ENCODE results near the gene ARSG. TPM values are rescaled to one million over a fixed set of nuclear protein-coding genes. Genes with fewer than 3 reads are reported as not detected.
A peak's percentile ranks its signal among the peaks of the same experiment; 100 is the strongest.
"Not testable (repeated sequence)": the region's sequence is repeated elsewhere in the genome, so short reads cannot be mapped to it uniquely, and the experiment has no call there.

Gene ARSG
- total RNA-seq, 1 experiment from 2014 or later = 63.2 TPM

GRCh38 chr17:68413597-68414560, 122.6 kb downstream of the ARSG start:
- not testable (repeated sequence) for H2AFZ ChIP-seq (ENCODE audit: low read length); H3K27ac ChIP-seq (ENCODE audit: low read length); H3K9me3 ChIP-seq (ENCODE audit: low read length); H3K9me2 ChIP-seq (replicated peaks; ENCODE audit: insufficient read depth, low read length); H3K79me2 ChIP-seq (ENCODE audit: low read length); H4K20me1 ChIP-seq (ENCODE audit: insufficient read depth, low read depth, low read length); H3K9ac ChIP-seq (ENCODE audit: low read length); H3K4me1 ChIP-seq (ENCODE audit: low read length); H3K36me3 ChIP-seq (ENCODE audit: insufficient read depth, low read length); H3K27me3 ChIP-seq (ENCODE audit: low read length)
- peak overlapping the region; percentile 40; the same call in 1 of the 2 replicates for H3K4me3 ChIP-seq (ENCODE audit: low read length)
- peak overlapping the region; percentile 53 for H3K4me2 ChIP-seq (ENCODE audit: low read depth, low read length, poor library complexity, severe bottlenecking)
- DNase-seq = peak; percentile 76

DNA sequence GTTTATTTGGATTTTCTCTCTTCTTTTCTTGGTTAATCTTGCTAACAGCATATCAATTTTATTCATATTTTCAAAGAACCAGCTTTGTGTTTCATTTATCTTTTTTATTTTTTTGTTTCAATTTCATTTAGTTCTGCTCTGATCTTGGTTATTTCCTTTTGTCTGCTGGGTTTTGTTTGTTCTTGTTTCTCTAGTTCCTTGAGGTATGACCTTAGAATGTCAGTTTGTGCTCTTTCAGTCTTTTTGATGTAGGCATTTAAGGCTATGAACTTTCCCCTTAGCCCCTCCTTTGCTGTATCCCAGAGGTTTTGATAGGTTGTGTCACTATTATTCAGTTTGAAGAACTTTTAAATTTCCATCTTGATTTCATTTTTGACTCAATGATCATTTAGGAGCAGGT, 123.6 kb downstream of the ARSG start:
- H4K20me1 ChIP-seq (ENCODE audit: insufficient read depth, low read depth, low read length); H3K9ac ChIP-seq (ENCODE audit: low read length); H3K27ac ChIP-seq (ENCODE audit: low read length); H3K9me3 ChIP-seq (ENCODE audit: low read length); H3K79me2 ChIP-seq (ENCODE audit: low read length); DNase-seq; H3K4me3 ChIP-seq (ENCODE audit: low read length); H3K9me2 ChIP-seq (replicated peaks; ENCODE audit: insufficient read depth, low read length); H2AFZ ChIP-seq (ENCODE audit: low read length); H3K4me1 ChIP-seq (ENCODE audit: low read length); H3K36me3 ChIP-seq (ENCODE audit: insufficient read depth, low read length); H3K4me2 ChIP-seq (ENCODE audit: low read depth, low read length, poor library complexity, severe bottlenecking); H3K27me3 ChIP-seq (ENCODE audit: low read length): not testable (repeated sequence)

GRCh38 chr17:68417317-68417716, 126.0 kb downstream of the ARSG start:
- Histone ChIP-seq H3K9me3 (ENCODE audit: low read length) (no peaks in the 10 kb centered on the region), H4K20me1 (ENCODE audit: insufficient read depth, low read depth, low read length) (no peaks in the 10 kb centered on the region), H3K9ac (ENCODE audit: low read length) (no peak overlapping the region), H2AFZ (ENCODE audit: low read length) (no peak overlapping the region), H3K27ac (ENCODE audit: low read length) (no peak overlapping the region), H3K79me2 (ENCODE audit: low read length) (no peaks in the 10 kb centered on the region), H3K4me2 (ENCODE audit: low read depth, low read length, poor library complexity, severe bottlenecking) (no peak overlapping the region), H3K9me2 (replicated peaks; ENCODE audit: insufficient read depth, low read length) (no peaks in the 10 kb centered on the region), H3K4me1 (ENCODE audit: low read length) (peaks cover 5% of the 10 kb centered on the region), H3K27me3 (ENCODE audit: low read length) (no peaks in the 10 kb centered on the region), H3K4me3 (ENCODE audit: low read length) (no peak overlapping the region), H3K36me3 (ENCODE audit: insufficient read depth, low read length) (0 out of 2 replicates have a peak, but pooled peaks cover 3% of the 10 kb centered on the region)
- no peak for DNase-seq

GRCh38 chr17:68418876-68419275, 127.6 kb downstream of the ARSG start:
- no peak overlapping the region for H2AFZ ChIP-seq (ENCODE audit: low read length)
- H3K4me2 ChIP-seq (ENCODE audit: low read depth, low read length, poor library complexity, severe bottlenecking) = no peak overlapping the region
- H3K27me3 ChIP-seq (ENCODE audit: low read length) = no peaks in the 10 kb centered on the region
- no peak overlapping the region for H3K4me3 ChIP-seq (ENCODE audit: low read length)
- H3K9ac ChIP-seq (ENCODE audit: low read length) = no peak overlapping the region
- H4K20me1 ChIP-seq (ENCODE audit: insufficient read depth, low read depth, low read length) = no peaks in the 10 kb centered on the region
- no peak for DNase-seq
- H3K79me2 ChIP-seq (ENCODE audit: low read length) = no peaks in the 10 kb centered on the region
- no peak overlapping the region for H3K27ac ChIP-seq (ENCODE audit: low read length)
- no peaks in the 10 kb centered on the region for H3K9me3 ChIP-seq (ENCODE audit: low read length)
- H3K4me1 ChIP-seq (ENCODE audit: low read length) = peaks cover 5% of the 10 kb centered on the region
- 0 out of 2 replicates have a peak, but pooled peaks cover 3% of the 10 kb centered on the region for H3K36me3 ChIP-seq (ENCODE audit: insufficient read depth, low read length)
- H3K9me2 ChIP-seq (replicated peaks; ENCODE audit: insufficient read depth, low read length) = no peaks in the 10 kb centered on the region

GRCh38 chr17:68420065-68420464, 128.8 kb downstream of the ARSG start:
- H3K27me3 ChIP-seq (ENCODE audit: low read length) = no peaks in the 10 kb centered on the region
- H4K20me1 ChIP-seq (ENCODE audit: insufficient read depth, low read depth, low read length) = no peaks in the 10 kb centered on the region
- H3K79me2 ChIP-seq (ENCODE audit: low read length) = no peaks in the 10 kb centered on the region
- no peak overlapping the region for H2AFZ ChIP-seq (ENCODE audit: low read length)
- no peaks in the 10 kb centered on the region for H3K4me1 ChIP-seq (ENCODE audit: low read length)
- H3K9me2 ChIP-seq (replicated peaks; ENCODE audit: insufficient read depth, low read length) = no peaks in the 10 kb centered on the region
- no peak for DNase-seq
- H3K27ac ChIP-seq (ENCODE audit: low read length) = no peak overlapping the region
- H3K4me3 ChIP-seq (ENCODE audit: low read length) = no peak overlapping the region
- no peak overlapping the region for H3K9ac ChIP-seq (ENCODE audit: low read length)
- no peaks in the 10 kb centered on the region for H3K9me3 ChIP-seq (ENCODE audit: low read length)
- H3K4me2 ChIP-seq (ENCODE audit: low read depth, low read length, poor library complexity, severe bottlenecking) = no peak overlapping the region
- H3K36me3 ChIP-seq (ENCODE audit: insufficient read depth, low read length) = 0 out of 2 replicates have a peak, but pooled peaks cover 3% of the 10 kb centered on the region

- Histone ChIP-seq H3K9ac (ENCODE audit: low read length) (no peak overlapping the region), H2AFZ (ENCODE audit: low read length) (no peak overlapping the region), H3K79me2 (ENCODE audit: low read length) (no peaks in the 10 kb centered on the region), H3K27ac (ENCODE audit: low read length) (no peak overlapping the region), H3K4me1 (ENCODE audit: low read length) (no peaks in the 10 kb centered on the region), H3K9me3 (ENCODE audit: low read length) (no peaks in the 10 kb centered on the region), H3K36me3 (ENCODE audit: insufficient read depth, low read length) (0 out of 2 replicates have a peak, but pooled peaks cover 3% of the 10 kb centered on the region), H3K4me2 (ENCODE audit: low read depth, low read length, poor library complexity, severe bottlenecking) (no peak overlapping the region), H3K27me3 (ENCODE audit: low read length) (no peaks in the 10 kb centered on the region), H4K20me1 (ENCODE audit: insufficient read depth, low read depth, low read length) (no peaks in the 10 kb centered on the region), H3K9me2 (replicated peaks; ENCODE audit: insufficient read depth, low read length) (no peaks in the 10 kb centered on the region), H3K4me3 (ENCODE audit: low read length) (no peak overlapping the region)
- DNase-seq = no peak
Observed at GRCh38 chr17:68421486-68421885, 130.2 kb downstream of the ARSG start.

- DNase-seq = no peak
- H2AFZ ChIP-seq (ENCODE audit: low read length) = no peak overlapping the region
- 0 out of 2 replicates have a peak, but pooled peaks cover 3% of the 10 kb centered on the region for H3K36me3 ChIP-seq (ENCODE audit: insufficient read depth, low read length)
- no peaks in the 10 kb centered on the region for H3K79me2 ChIP-seq (ENCODE audit: low read length)
- H3K27ac ChIP-seq (ENCODE audit: low read length) = no peak overlapping the region
- H4K20me1 ChIP-seq (ENCODE audit: insufficient read depth, low read depth, low read length) = no peaks in the 10 kb centered on the region
- H3K4me3 ChIP-seq (ENCODE audit: low read length) = no peak overlapping the region
- H3K4me1 ChIP-seq (ENCODE audit: low read length) = no peaks in the 10 kb centered on the region
- H3K9me3 ChIP-seq (ENCODE audit: low read length) = no peaks in the 10 kb centered on the region
- no peaks in the 10 kb centered on the region for H3K27me3 ChIP-seq (ENCODE audit: low read length)
- no peak overlapping the region for H3K9ac ChIP-seq (ENCODE audit: low read length)
- no peaks in the 10 kb centered on the region for H3K9me2 ChIP-seq (replicated peaks; ENCODE audit: insufficient read depth, low read length)
- no peak overlapping the region for H3K4me2 ChIP-seq (ENCODE audit: low read depth, low read length, poor library complexity, severe bottlenecking)
Observed at GRCh38 chr17:68422821-68423220, 131.5 kb downstream of the ARSG start.

DNA sequence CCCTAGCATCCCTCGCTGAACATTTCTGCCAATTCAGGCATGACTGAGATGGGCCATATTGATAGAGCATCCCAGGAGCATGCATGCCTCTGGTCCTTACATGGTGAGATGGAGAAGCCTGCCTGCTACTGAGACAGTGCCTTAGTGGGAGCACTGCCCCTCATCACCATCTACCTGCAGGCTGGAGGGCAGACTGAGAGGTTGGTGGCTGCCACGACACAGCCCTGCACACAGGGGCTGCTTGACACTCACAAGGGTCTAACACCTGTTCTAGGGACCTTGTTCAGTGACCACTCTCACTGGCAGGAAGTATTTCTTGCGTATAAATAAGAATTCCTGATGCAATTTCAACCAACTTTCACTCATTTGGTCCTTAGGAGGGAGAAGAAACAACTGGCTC, 132.0 kb downstream of the ARSG start:
- H3K9ac ChIP-seq (ENCODE audit: low read length) = no peak overlapping the region
- no peak overlapping the region for H2AFZ ChIP-seq (ENCODE audit: low read length)
- no peak overlapping the region for H3K27ac ChIP-seq (ENCODE audit: low read length)
- H3K9me3 ChIP-seq (ENCODE audit: low read length) = no peaks in the 10 kb centered on the region
- no peaks in the 10 kb centered on the region for H4K20me1 ChIP-seq (ENCODE audit: insufficient read depth, low read depth, low read length)
- 0 out of 2 replicates have a peak, but pooled peaks cover 3% of the 10 kb centered on the region for H3K36me3 ChIP-seq (ENCODE audit: insufficient read depth, low read length)
- no peak for DNase-seq
- H3K79me2 ChIP-seq (ENCODE audit: low read length) = no peaks in the 10 kb centered on the region
- H3K4me1 ChIP-seq (ENCODE audit: low read length) = no peaks in the 10 kb centered on the region
- no peak overlapping the region for H3K4me2 ChIP-seq (ENCODE audit: low read depth, low read length, poor library complexity, severe bottlenecking)
- no peaks in the 10 kb centered on the region for H3K9me2 ChIP-seq (replicated peaks; ENCODE audit: insufficient read depth, low read length)
- no peaks in the 10 kb centered on the region for H3K27me3 ChIP-seq (ENCODE audit: low read length)
- no peak overlapping the region for H3K4me3 ChIP-seq (ENCODE audit: low read length)
